Transverse colon (tissue), 3 donors: ENCODE results near the gene RHOBTB3.

Experiments used
- EP300 ChIP-seq: sonication (generic); formaldehyde crosslinking; IDR thresholded peaks from one replicate; pipeline ENCODE4 v1.6.1; 2017; ENCODE audit warnings: antibody characterized with exemption, low read depth
- POLR2A ChIP-seq: fragments of 450-650 bp; IDR thresholded peaks from one replicate; pipeline ENCODE4 v1.6.1; 2016; ENCODE audit warnings: antibody characterized with exemption, mild to moderate bottlenecking, moderate library complexity
- TF ChIP-seq, protein P1 (sequence below), 5 experiments: fragments of 200-600 bp in 3 of 5; fragments of 450-650 bp in 2 of 5; sonication (generic) in 3 of 5; IDR thresholded peaks; 1 replicate in 2 of 5; 2 replicates in 3 of 5; pipeline ENCODE4 v1.5.1; 2016 to 2017; ENCODE audit warnings: antibody characterized with exemption in 5 of 5, inconsistent platforms in 3 of 5, mild to moderate bottlenecking in 2 of 5, moderate library complexity in 1 of 5

DNA sequence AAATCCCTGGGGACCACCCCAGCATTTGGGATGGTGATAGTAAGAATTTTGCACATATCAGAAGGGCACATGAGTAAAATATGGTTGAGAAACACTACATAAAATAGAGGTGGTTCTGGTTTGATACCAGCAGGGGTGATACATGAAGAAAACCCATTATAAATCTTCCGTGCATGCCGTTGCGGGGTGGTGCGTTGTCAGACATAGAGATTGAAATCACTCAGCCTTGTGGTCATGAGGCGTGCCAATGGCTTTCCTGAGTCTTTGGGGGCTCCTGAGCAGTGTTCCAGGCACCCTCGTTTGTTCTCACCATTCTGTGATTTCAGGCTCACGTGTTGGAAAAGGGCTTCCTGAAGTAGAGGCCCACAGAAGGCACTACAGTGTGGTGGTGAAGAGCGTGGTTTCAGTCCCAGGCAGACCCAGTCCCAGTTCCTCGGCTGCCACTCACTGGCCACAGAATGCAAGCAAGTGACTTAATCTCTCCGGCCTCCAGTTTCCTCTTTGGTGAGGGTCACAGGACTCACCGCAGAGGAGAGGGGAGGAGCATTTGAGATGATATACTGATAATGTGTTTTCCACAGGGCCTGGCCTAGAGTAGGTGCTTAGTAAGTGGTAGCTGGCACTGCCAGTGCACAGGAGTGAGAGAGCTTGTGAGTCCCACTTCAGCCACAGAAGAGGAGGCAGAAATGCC lies 111.9 kb downstream of the RHOBTB3 start:
- TF ChIP-seq, protein P1, sequence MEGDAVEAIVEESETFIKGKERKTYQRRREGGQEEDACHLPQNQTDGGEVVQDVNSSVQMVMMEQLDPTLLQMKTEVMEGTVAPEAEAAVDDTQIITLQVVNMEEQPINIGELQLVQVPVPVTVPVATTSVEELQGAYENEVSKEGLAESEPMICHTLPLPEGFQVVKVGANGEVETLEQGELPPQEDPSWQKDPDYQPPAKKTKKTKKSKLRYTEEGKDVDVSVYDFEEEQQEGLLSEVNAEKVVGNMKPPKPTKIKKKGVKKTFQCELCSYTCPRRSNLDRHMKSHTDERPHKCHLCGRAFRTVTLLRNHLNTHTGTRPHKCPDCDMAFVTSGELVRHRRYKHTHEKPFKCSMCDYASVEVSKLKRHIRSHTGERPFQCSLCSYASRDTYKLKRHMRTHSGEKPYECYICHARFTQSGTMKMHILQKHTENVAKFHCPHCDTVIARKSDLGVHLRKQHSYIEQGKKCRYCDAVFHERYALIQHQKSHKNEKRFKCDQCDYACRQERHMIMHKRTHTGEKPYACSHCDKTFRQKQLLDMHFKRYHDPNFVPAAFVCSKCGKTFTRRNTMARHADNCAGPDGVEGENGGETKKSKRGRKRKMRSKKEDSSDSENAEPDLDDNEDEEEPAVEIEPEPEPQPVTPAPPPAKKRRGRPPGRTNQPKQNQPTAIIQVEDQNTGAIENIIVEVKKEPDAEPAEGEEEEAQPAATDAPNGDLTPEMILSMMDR (IDR thresholded peaks at IDR 0.05), result no peak
- TF ChIP-seq POLR2A, result no peak
- TF ChIP-seq EP300, result no peak
